Measurements from ENCODE around the gene CCNF. TPM values are rescaled to one million over a fixed set of nuclear protein-coding genes. Genes with fewer than 3 reads are reported as not detected.

Gene CCNF
- total RNA-seq, 1 experiment from 2014 or later = 52.4 TPM

GRCh38 chr16:2497695-2498484 is 68.6 kb downstream of the CCNF start:
- H3K4me1 Mint-ChIP-seq (ENCODE audit: low read depth, unreplicated experiment) = peaks cover 6% of the 10 kb centered on the region
- no peaks in the 10 kb centered on the region for H3K36me3 ChIP-seq (ENCODE audit: control insufficient read depth, insufficient read depth, low read length)
- H3K4me3 Mint-ChIP-seq (ENCODE audit: unreplicated experiment) = no peak overlapping the region
- H3K27me3 ChIP-seq (replicated peaks; ENCODE audit: control insufficient read depth, insufficient read depth, low read length) = no peaks in the 10 kb centered on the region
- intact Hi-C loops (cut with micrococcal nuclease; ENCODE audit: unreplicated experiment) = no loop called here
- 0 out of 2 replicates have a peak, but pooled peaks cover 4% of the 10 kb centered on the region for H3K4me1 ChIP-seq
- ChIA-PET CTCF (no interaction called here), POLR2A (no interaction called here)
- H3K27me3 Mint-ChIP-seq (ENCODE audit: insufficient read depth, unreplicated experiment) = no peaks in the 10 kb centered on the region
- peaks cover 10% of the 10 kb centered on the region for H3K36me3 Mint-ChIP-seq (ENCODE audit: insufficient read depth, unreplicated experiment)
- no peaks in the 10 kb centered on the region for H3K9me3 ChIP-seq
- H3K27ac Mint-ChIP-seq (ENCODE audit: unreplicated experiment) = no peak overlapping the region
- no peak overlapping the region for H3K4me3 ChIP-seq (ENCODE audit: low read depth, low read length)
- no TSS peak for BruUV-seq (replicated peaks)
- TF ChIP-seq, protein P1, sequence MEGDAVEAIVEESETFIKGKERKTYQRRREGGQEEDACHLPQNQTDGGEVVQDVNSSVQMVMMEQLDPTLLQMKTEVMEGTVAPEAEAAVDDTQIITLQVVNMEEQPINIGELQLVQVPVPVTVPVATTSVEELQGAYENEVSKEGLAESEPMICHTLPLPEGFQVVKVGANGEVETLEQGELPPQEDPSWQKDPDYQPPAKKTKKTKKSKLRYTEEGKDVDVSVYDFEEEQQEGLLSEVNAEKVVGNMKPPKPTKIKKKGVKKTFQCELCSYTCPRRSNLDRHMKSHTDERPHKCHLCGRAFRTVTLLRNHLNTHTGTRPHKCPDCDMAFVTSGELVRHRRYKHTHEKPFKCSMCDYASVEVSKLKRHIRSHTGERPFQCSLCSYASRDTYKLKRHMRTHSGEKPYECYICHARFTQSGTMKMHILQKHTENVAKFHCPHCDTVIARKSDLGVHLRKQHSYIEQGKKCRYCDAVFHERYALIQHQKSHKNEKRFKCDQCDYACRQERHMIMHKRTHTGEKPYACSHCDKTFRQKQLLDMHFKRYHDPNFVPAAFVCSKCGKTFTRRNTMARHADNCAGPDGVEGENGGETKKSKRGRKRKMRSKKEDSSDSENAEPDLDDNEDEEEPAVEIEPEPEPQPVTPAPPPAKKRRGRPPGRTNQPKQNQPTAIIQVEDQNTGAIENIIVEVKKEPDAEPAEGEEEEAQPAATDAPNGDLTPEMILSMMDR (IDR thresholded peaks at IDR 0.05; ENCODE audit: insufficient read depth in 1 of 2, low read depth in 1 of 2, low read length in 1 of 2, severe bottlenecking in 1 of 2, unreplicated experiment in 1 of 2) = no peak
- no peaks in the 10 kb centered on the region for H3K9me3 Mint-ChIP-seq (ENCODE audit: unreplicated experiment)
- DNase-seq = no peak

- POLR2A ChIA-PET = no interaction called here
Observed at GRCh38 chr16:2498531-2499253, 69.4 kb downstream of the CCNF start.

GRCh38 chr16:2499454-2499853 is 70.2 kb downstream of the CCNF start:
- H3K27me3 ChIP-seq (replicated peaks; ENCODE audit: control insufficient read depth, insufficient read depth, low read length) = no peaks in the 10 kb centered on the region
- Mint-ChIP-seq H3K4me3 (ENCODE audit: unreplicated experiment) (no peak overlapping the region), H3K27me3 (ENCODE audit: insufficient read depth, unreplicated experiment) (no peaks in the 10 kb centered on the region), H3K9me3 (ENCODE audit: unreplicated experiment) (no peaks in the 10 kb centered on the region), H3K36me3 (ENCODE audit: insufficient read depth, unreplicated experiment) (peaks cover 10% of the 10 kb centered on the region), H3K4me1 (ENCODE audit: low read depth, unreplicated experiment) (peaks cover 6% of the 10 kb centered on the region), H3K27ac (ENCODE audit: unreplicated experiment) (no peak overlapping the region)
- no TSS peak for BruUV-seq (replicated peaks)
- ChIA-PET POLR2A (no interaction called here), CTCF (no interaction called here)
- H3K9me3 ChIP-seq = no peaks in the 10 kb centered on the region
- H3K4me1 ChIP-seq = 0 out of 2 replicates have a peak, but pooled peaks cover 8% of the 10 kb centered on the region
- no peak for DNase-seq
- intact Hi-C loops (cut with micrococcal nuclease; ENCODE audit: unreplicated experiment) = no loop called here
- H3K36me3 ChIP-seq (ENCODE audit: control insufficient read depth, insufficient read depth, low read length) = no peaks in the 10 kb centered on the region
- TF ChIP-seq, protein P1 (IDR thresholded peaks at IDR 0.05; ENCODE audit: insufficient read depth in 1 of 2, low read depth in 1 of 2, low read length in 1 of 2, severe bottlenecking in 1 of 2, unreplicated experiment in 1 of 2) = no peak
- H3K4me3 ChIP-seq (ENCODE audit: low read depth, low read length) = no peak overlapping the region

More at GRCh38 chr16:2498531-2499253, 69.4 kb downstream of the CCNF start:
- Histone ChIP-seq H3K4me1 (0 out of 2 replicates have a peak, but pooled peaks cover 8% of the 10 kb centered on the region), H3K9me3 (no peaks in the 10 kb centered on the region), H3K36me3 (ENCODE audit: control insufficient read depth, insufficient read depth, low read length) (no peaks in the 10 kb centered on the region), H3K4me3 (ENCODE audit: low read depth, low read length) (no peak overlapping the region), H3K27me3 (replicated peaks; ENCODE audit: control insufficient read depth, insufficient read depth, low read length) (no peaks in the 10 kb centered on the region)
- H3K4me1 Mint-ChIP-seq (ENCODE audit: low read depth, unreplicated experiment) = peaks cover 6% of the 10 kb centered on the region
- TF ChIP-seq, protein P1 (IDR thresholded peaks at IDR 0.05; ENCODE audit: insufficient read depth in 1 of 2, low read depth in 1 of 2, low read length in 1 of 2, severe bottlenecking in 1 of 2, unreplicated experiment in 1 of 2) = no peak
- no TSS peak for BruUV-seq (replicated peaks)
- H3K27ac Mint-ChIP-seq (ENCODE audit: unreplicated experiment) = no peak overlapping the region
- H3K27me3 Mint-ChIP-seq (ENCODE audit: insufficient read depth, unreplicated experiment) = no peaks in the 10 kb centered on the region
- H3K4me3 Mint-ChIP-seq (ENCODE audit: unreplicated experiment) = no peak overlapping the region
- no peaks in the 10 kb centered on the region for H3K9me3 Mint-ChIP-seq (ENCODE audit: unreplicated experiment)
- CTCF ChIA-PET = no interaction called here
- DNase-seq = no peak
- intact Hi-C loops (cut with micrococcal nuclease; ENCODE audit: unreplicated experiment) = no loop called here
- H3K36me3 Mint-ChIP-seq (ENCODE audit: insufficient read depth, unreplicated experiment) = peaks cover 10% of the 10 kb centered on the region
